Measurements from ENCODE around the gene B4GALNT3.

The B4GALNT3 gene

GRCh38 chr12:467591-467990, 7.9 kb downstream of the B4GALNT3 start:
- TF ChIP-seq, protein P1, sequence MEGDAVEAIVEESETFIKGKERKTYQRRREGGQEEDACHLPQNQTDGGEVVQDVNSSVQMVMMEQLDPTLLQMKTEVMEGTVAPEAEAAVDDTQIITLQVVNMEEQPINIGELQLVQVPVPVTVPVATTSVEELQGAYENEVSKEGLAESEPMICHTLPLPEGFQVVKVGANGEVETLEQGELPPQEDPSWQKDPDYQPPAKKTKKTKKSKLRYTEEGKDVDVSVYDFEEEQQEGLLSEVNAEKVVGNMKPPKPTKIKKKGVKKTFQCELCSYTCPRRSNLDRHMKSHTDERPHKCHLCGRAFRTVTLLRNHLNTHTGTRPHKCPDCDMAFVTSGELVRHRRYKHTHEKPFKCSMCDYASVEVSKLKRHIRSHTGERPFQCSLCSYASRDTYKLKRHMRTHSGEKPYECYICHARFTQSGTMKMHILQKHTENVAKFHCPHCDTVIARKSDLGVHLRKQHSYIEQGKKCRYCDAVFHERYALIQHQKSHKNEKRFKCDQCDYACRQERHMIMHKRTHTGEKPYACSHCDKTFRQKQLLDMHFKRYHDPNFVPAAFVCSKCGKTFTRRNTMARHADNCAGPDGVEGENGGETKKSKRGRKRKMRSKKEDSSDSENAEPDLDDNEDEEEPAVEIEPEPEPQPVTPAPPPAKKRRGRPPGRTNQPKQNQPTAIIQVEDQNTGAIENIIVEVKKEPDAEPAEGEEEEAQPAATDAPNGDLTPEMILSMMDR (IDR thresholded peaks at IDR 0.05; ENCODE audit: extremely low read depth, missing control alignments): no peak
- DNase-seq (ENCODE audit: low spot score): no peak

GRCh38 chr12:468671-469389, 9.1 kb downstream of the B4GALNT3 start:
- DNase-seq (ENCODE audit: low spot score): no peak
- TF ChIP-seq, protein P1 (IDR thresholded peaks at IDR 0.05; ENCODE audit: extremely low read depth, missing control alignments): no peak

DNA sequence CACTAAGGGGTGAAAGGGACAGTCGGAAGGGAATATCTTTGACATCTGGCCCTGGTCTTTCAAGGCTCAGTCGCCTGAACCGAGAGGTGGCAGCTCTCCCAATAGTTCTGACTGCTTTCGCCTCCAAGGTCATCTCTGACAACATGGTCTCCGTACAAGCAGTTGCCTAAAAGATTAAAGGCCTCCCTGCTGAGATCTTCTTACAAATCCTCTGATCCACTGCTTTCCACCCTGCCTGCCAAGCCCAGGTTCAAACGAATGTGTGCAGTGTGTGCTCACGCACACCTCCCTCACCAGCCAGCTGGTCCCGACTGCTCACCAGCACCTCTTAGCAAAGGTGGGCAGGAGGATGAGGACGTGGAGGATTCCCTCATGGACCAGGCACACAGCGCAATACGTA, 10.4 kb downstream of the B4GALNT3 start:
- TF ChIP-seq, protein P1 (IDR thresholded peaks at IDR 0.05; ENCODE audit: extremely low read depth, missing control alignments): no peak
- no peak for DNase-seq (ENCODE audit: low spot score)

GRCh38 chr12:473198-473597, 13.5 kb downstream of the B4GALNT3 start:
- DNase-seq (ENCODE audit: low spot score): no peak
- TF ChIP-seq, protein P1 (IDR thresholded peaks at IDR 0.05; ENCODE audit: extremely low read depth, missing control alignments): no peak

DNA sequence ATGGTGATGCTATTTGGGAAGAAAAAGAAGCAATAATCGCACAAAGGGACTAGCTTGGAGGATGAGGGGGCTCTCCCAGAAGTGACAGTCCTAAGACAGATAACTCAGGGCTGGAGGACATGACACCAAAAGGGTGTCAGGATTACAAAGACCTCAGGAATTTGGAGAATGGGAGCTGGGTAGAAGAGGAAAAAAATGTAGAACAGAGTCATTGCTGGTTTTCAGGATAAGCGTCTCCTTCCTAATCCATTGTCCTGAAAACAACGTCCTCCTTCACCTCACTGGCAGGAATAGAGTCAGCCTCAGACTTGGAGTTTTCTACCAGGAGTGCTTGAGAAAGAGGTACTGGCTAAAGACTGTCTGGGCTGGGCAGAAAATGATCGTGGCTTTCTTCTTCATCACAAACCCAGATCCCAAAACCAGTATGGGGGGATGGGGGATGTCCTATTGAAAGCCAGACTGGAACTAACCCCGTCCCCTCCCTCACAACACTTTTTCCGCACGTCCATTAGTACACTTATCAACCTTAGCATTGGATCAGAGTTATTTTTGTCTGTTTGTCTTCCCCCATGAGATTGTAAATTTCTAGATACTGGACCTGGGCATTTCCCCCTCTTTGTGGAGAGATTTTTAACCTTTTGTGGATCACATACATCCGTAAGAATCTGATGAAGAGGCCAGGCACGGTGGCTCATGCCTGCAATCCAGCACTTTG, 14.3 kb downstream of the B4GALNT3 start:
- no peak for DNase-seq (ENCODE audit: low spot score)

GRCh38 chr12:475286-475685, 15.5 kb downstream of the B4GALNT3 start:
- no peak for DNase-seq (ENCODE audit: low spot score)
- TF ChIP-seq, protein P1 (IDR thresholded peaks at IDR 0.05; ENCODE audit: extremely low read depth, missing control alignments): no peak

More for the DNA sequence above, 14.3 kb downstream of the B4GALNT3 start:
- TF ChIP-seq, protein P1 (IDR thresholded peaks at IDR 0.05; ENCODE audit: extremely low read depth, missing control alignments): no peak

DNA sequence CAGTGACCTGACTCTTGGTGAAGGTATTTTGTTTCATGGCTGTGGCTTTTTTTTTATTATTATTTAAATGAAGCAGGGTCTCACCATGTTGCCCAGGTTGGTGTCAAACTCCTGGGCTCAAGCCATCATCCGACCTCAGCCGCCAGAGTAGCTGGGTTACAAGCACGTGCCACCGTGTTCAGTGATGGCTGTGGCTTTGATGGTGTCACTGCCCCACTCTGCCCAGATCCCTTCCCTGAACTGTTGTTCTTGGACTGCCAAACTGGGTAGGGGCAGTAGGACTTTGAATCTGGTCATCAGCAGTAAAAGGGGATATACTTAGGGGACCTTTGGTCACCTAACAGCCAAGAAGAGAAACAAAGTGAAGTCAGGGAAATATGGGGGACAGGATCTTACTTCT, 19.4 kb downstream of the B4GALNT3 start:
- no peak for DNase-seq (ENCODE audit: low spot score)
- TF ChIP-seq, protein P1 (IDR thresholded peaks at IDR 0.05; ENCODE audit: extremely low read depth, missing control alignments): no peak

All from GM20000 (cell line).